Osteoblast (primary cell): Measurements from ENCODE around the gene AUH. TPM values are rescaled to one million over a fixed set of nuclear protein-coding genes. Genes with fewer than 3 reads are reported as not detected.
A peak's percentile ranks its signal among the peaks of the same experiment; 100 is the strongest.

Experiments
- DNase-seq: peaks from one replicate; pipeline ENCODE4 v3.0.0; 2011; ENCODE audit warnings: low spot score, mixed read lengths; ENCODE audit not compliant: insufficient read length; ENCODE audit errors: missing footprints
- H2AFZ ChIP-seq: 2 replicates; pipeline ENCODE4 v1.6.0; 2011; ENCODE audit warnings: mild to moderate bottlenecking, low read length
- H3K27ac ChIP-seq: 2 replicates; pipeline ENCODE4 v1.5.1; 2011; ENCODE audit warnings: mild to moderate bottlenecking, low read depth, low read length, moderate library complexity
- H3K27me3 ChIP-seq: 2 replicates; pipeline ENCODE4 v1.6.0; 2012; ENCODE audit warnings: mild to moderate bottlenecking, control low read depth, inconsistent platforms, low read length, moderate library complexity; ENCODE audit not compliant: insufficient read depth
- H3K36me3 ChIP-seq: 2 replicates; pipeline ENCODE4 v1.5.1; 2011; ENCODE audit warnings: mild to moderate bottlenecking, low read length, control low read depth, moderate library complexity; ENCODE audit not compliant: insufficient read depth
- H3K4me1 ChIP-seq: 2 replicates; pipeline ENCODE4 v1.5.1; 2011; ENCODE audit warnings: mild to moderate bottlenecking, low read length, control low read depth, moderate library complexity; ENCODE audit not compliant: insufficient read depth
- H3K4me2 ChIP-seq: 2 replicates; pipeline ENCODE4 v1.6.0; 2011; ENCODE audit warnings: mild to moderate bottlenecking, low read length; ENCODE audit not compliant: insufficient read depth
- H3K4me3 ChIP-seq: fragments of 200-600 bp; sonication (generic); 3 replicates; pipeline ENCODE4 v1.5.1; 2012; ENCODE audit warnings: mild to moderate bottlenecking, low read length, inconsistent platforms; ENCODE audit not compliant: insufficient read depth
- H3K79me2 ChIP-seq: 2 replicates; pipeline ENCODE4 v1.6.0; 2012; ENCODE audit warnings: mild to moderate bottlenecking, low read length, control low read depth, inconsistent platforms; ENCODE audit not compliant: insufficient read depth
- H3K9me3 ChIP-seq: 2 replicates; pipeline ENCODE4 v1.5.1; 2011; ENCODE audit warnings: low read depth, low read length, control low read depth
- H4K20me1 ChIP-seq: 2 replicates; pipeline ENCODE4 v1.6.0; 2012; ENCODE audit warnings: mild to moderate bottlenecking, low read length, control low read depth; ENCODE audit not compliant: insufficient read depth
- total RNA-seq: library from RNA; depleted of rRNA; stranded (reverse); fragments of >200 nt; gene quantifications from 2 replicates; pipeline ENCODE4 v1.2.3, GENCODE V29; 2012
- TF ChIP-seq, protein P1 (sequence below): IDR thresholded peaks from 2 replicates; pipeline ENCODE4 v1.5.1; 2011; ENCODE audit warnings: mild to moderate bottlenecking, low read depth, low read length, moderate library complexity; ENCODE audit errors: extremely low read depth

AUH gene
- total RNA-seq, 1 donor, result 17.0 TPM

DNA sequence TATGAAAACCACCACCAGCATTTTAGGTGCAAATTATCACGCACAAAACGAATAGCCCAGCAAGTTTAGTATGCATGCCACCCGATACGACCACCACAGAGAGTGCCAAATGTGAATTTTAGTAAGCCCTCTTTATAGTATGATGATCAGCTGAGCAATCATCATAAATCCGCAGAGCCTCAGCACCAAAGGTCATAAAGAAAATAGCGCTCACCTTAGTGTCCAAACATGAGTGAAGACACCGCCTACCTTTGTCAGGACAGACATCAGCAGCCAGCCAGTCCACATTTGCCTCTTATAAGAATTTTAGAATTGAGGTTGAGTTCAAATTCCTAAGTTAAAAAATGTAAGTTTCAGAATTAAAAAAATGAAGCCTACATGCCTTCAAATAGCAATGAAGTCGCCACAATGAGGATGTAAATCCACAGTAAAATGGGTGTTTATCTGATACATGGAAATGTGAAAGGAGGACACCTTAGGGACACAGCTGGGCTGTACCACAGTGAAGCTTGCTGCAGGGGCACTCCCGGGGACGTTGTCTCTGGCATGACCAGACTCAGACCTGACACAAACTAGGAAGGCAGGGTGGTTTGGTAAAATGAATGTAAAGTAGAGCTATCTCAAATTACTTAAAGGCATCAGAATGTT lies 149.0 kb downstream of the AUH start:
- no peaks in the 10 kb centered on the region for H3K27me3 ChIP-seq
- no peaks in the 10 kb centered on the region for H3K9me3 ChIP-seq
- H4K20me1 ChIP-seq, result no peaks in the 10 kb centered on the region
- peaks cover 10% of the 10 kb centered on the region for H3K4me1 ChIP-seq
- H3K4me3 ChIP-seq, result peak overlapping the region; percentile 47
- DNase-seq, result no peak
- H3K79me2 ChIP-seq, result no peaks in the 10 kb centered on the region
- H3K36me3 ChIP-seq, result no peaks in the 10 kb centered on the region
- peak overlapping the region; percentile 62 for H2AFZ ChIP-seq
- TF ChIP-seq, protein P1, sequence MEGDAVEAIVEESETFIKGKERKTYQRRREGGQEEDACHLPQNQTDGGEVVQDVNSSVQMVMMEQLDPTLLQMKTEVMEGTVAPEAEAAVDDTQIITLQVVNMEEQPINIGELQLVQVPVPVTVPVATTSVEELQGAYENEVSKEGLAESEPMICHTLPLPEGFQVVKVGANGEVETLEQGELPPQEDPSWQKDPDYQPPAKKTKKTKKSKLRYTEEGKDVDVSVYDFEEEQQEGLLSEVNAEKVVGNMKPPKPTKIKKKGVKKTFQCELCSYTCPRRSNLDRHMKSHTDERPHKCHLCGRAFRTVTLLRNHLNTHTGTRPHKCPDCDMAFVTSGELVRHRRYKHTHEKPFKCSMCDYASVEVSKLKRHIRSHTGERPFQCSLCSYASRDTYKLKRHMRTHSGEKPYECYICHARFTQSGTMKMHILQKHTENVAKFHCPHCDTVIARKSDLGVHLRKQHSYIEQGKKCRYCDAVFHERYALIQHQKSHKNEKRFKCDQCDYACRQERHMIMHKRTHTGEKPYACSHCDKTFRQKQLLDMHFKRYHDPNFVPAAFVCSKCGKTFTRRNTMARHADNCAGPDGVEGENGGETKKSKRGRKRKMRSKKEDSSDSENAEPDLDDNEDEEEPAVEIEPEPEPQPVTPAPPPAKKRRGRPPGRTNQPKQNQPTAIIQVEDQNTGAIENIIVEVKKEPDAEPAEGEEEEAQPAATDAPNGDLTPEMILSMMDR, result no peak
- peak overlapping the region; percentile 58 for H3K4me2 ChIP-seq
- no peak overlapping the region for H3K27ac ChIP-seq

DNA sequence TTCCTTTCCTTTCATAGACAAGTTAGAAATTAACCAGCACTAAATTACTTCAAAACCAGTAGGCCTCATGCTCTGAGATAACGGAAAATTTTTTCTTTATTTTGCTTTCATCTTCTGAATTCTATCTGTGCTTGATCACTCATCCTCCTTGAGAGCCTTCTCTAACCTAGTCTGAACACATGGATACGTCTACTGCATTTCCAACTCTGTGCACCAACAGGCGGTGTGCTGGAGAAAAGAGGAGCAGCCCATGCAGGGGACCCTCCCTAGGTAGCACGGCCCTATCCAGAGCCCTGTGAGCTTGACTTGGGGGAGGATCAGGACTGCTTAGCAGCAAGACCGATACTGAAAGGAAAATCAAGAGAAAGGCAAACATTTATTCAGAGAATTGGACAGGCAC lies 149.8 kb downstream of the AUH start:
- no peak for DNase-seq
- H3K36me3 ChIP-seq, result no peaks in the 10 kb centered on the region
- H3K27me3 ChIP-seq, result no peaks in the 10 kb centered on the region
- peak overlapping the region; percentile 58 for H3K4me2 ChIP-seq
- peaks cover 17% of the 10 kb centered on the region for H3K4me1 ChIP-seq
- H2AFZ ChIP-seq, result peak overlapping the region; percentile 62
- H3K79me2 ChIP-seq, result no peaks in the 10 kb centered on the region
- no peak overlapping the region for H3K27ac ChIP-seq
- no peaks in the 10 kb centered on the region for H3K9me3 ChIP-seq
- peak overlapping the region; percentile 47 for H3K4me3 ChIP-seq
- TF ChIP-seq, protein P1, result no peak
- no peaks in the 10 kb centered on the region for H4K20me1 ChIP-seq

DNA sequence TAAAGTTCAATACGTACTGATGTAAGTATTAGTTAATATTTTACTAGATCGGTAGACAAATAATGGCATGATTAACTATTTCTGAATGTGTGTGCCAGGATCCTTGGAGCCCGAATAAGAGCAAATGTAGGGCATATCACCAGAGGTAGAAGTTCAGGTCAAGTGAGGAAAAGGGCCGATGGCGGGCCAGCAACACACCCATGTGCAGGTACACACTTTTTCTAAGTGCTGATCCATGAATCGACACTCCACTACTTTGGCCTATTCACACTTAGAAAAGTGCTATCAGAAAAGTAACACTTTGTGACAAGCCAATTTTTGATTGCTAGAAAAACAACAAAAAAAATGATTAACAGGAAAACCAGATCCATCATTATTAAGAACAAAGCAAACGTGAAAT lies 150.3 kb downstream of the AUH start:
- Histone ChIP-seq H3K27me3 (no peaks in the 10 kb centered on the region), H3K27ac (no peak overlapping the region), H3K79me2 (no peaks in the 10 kb centered on the region), H4K20me1 (no peaks in the 10 kb centered on the region), H3K4me1 (peaks cover 17% of the 10 kb centered on the region), H3K4me2 (no peak overlapping the region), H3K36me3 (no peaks in the 10 kb centered on the region), H3K4me3 (no peak overlapping the region), H2AFZ (no peak overlapping the region), H3K9me3 (no peaks in the 10 kb centered on the region)
- TF ChIP-seq, protein P1, result no peak
- no peak for DNase-seq

DNA sequence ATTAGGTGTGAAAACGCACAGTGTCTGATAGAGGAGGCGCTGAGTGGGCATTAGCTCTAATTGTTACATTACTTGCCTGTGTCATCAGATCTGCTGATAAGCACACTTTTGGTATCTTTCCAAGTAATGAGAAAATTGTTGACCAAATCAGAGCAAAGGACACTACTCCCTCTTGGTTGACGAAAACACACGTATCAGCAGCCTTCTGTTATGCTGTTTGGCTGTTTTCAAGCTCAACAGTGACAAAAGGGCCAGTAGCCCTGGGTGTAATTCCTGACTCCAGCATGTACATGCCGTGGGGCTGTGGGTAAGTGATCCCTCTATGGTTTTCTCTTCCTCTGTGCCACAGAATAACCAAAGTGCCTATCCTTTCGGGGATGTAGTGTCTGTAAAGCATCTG lies 151.4 kb downstream of the AUH start:
- no peak overlapping the region for H3K4me3 ChIP-seq
- TF ChIP-seq, protein P1, result no peak
- H4K20me1 ChIP-seq, result no peaks in the 10 kb centered on the region
- H3K27me3 ChIP-seq, result no peaks in the 10 kb centered on the region
- H2AFZ ChIP-seq, result no peak overlapping the region
- no peaks in the 10 kb centered on the region for H3K79me2 ChIP-seq
- no peaks in the 10 kb centered on the region for H3K9me3 ChIP-seq
- no peak for DNase-seq
- H3K4me2 ChIP-seq, result no peak overlapping the region
- peaks cover 17% of the 10 kb centered on the region for H3K4me1 ChIP-seq
- no peak overlapping the region for H3K27ac ChIP-seq
- H3K36me3 ChIP-seq, result no peaks in the 10 kb centered on the region
